NB4 (cell line): ENCODE measurements around the gene EMP2.

Source experiments
- POLR2A ChIP-seq: IDR thresholded peaks from 2 replicates; pipeline ENCODE4 v1.6.1; 2011; ENCODE audit warnings: mild to moderate bottlenecking; ENCODE audit not compliant: insufficient read length; ENCODE audit errors: extremely low read depth
- TF ChIP-seq, protein P1 (sequence below): IDR thresholded peaks from one replicate; pipeline ENCODE4 v1.5.1; 2012; ENCODE audit warnings: low read depth, low read length

DNA sequence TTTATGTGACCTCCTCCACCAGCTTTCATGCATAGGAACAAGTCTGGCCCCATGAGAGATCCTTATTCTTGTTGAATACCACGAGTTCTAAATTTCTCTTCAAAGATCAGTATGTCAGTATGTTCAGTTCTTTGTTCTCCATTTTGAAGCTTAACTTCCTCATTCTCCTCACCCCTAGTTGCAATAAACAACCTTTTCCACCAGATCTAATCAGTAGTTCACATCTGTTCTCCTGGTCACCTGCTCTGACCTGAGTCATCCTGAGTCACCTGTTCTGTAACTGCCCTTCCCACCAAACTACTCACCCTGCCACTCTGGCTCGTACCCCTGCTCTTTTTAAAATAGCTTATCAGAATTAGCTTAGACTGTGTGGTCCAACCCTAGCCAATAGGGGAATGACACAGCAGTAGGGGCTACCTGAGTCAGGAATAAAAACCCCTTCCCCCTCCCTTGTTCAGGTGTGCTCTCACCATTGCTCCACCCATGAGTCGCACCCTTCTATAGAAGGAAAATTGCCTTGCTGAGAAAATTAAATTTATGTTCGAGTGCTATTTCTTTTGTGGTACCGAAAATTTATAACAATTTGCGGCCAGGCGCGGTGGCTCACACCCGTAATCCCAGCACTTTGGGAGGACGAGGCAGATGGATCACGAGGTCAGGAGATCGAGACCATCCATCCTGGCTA is 94.6 kb downstream of the EMP2 start:
- TF ChIP-seq POLR2A: no peak
- TF ChIP-seq, protein P1, sequence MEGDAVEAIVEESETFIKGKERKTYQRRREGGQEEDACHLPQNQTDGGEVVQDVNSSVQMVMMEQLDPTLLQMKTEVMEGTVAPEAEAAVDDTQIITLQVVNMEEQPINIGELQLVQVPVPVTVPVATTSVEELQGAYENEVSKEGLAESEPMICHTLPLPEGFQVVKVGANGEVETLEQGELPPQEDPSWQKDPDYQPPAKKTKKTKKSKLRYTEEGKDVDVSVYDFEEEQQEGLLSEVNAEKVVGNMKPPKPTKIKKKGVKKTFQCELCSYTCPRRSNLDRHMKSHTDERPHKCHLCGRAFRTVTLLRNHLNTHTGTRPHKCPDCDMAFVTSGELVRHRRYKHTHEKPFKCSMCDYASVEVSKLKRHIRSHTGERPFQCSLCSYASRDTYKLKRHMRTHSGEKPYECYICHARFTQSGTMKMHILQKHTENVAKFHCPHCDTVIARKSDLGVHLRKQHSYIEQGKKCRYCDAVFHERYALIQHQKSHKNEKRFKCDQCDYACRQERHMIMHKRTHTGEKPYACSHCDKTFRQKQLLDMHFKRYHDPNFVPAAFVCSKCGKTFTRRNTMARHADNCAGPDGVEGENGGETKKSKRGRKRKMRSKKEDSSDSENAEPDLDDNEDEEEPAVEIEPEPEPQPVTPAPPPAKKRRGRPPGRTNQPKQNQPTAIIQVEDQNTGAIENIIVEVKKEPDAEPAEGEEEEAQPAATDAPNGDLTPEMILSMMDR: no peak
